ENCODE measurements around the gene ST6GALNAC6.

ST6GALNAC6 gene

DNA sequence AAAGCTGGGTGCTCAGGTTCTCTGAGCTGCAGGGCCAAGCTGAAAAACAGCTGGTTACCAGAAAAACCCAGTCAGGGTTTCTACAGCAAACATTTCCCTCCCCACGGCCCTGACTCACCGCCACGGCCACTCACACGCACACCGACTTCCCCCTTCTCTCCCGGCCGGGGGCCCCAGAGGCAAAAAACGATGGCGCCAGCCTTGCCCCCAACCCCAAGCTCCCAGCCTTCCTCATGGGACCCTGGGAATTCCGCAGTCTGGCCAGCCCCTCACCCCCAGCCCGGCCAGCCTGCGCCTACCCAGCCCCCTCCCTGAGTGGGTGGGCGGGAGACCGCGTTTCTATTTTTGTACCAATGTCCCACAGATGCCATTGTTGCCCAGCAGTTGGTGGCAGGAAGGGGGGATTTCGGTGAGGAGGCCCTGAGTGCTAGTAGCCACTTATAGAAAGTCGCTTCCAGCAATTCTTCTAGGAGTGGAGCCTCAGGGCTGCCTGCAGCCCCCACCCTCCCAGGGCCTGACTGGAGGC is 63.3 kb downstream of the ST6GALNAC6 start:
- H3K4me3 ChIP-seq (replicated peaks; ENCODE audit: low read depth, low read length), result no peak overlapping the region
- TF ChIP-seq, protein P1, sequence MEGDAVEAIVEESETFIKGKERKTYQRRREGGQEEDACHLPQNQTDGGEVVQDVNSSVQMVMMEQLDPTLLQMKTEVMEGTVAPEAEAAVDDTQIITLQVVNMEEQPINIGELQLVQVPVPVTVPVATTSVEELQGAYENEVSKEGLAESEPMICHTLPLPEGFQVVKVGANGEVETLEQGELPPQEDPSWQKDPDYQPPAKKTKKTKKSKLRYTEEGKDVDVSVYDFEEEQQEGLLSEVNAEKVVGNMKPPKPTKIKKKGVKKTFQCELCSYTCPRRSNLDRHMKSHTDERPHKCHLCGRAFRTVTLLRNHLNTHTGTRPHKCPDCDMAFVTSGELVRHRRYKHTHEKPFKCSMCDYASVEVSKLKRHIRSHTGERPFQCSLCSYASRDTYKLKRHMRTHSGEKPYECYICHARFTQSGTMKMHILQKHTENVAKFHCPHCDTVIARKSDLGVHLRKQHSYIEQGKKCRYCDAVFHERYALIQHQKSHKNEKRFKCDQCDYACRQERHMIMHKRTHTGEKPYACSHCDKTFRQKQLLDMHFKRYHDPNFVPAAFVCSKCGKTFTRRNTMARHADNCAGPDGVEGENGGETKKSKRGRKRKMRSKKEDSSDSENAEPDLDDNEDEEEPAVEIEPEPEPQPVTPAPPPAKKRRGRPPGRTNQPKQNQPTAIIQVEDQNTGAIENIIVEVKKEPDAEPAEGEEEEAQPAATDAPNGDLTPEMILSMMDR (IDR thresholded peaks at IDR 0.05; ENCODE audit: low read length, missing control alignments), result no peak
- peak; percentile 76 for DNase-seq (ENCODE audit: low read depth)
